OCI-LY3 (cell line): Measurements from ENCODE around the gene RPLP2.

Experiments used
- H2AFZ ChIP-seq: fragments of 200-600, 300-600 bp; shearing (Covaris generic); 2 replicates; pipeline ENCODE4 v1.6.0; 2014; ENCODE audit warnings: antibody characterized with exemption, low read depth, low read length
- H3K27ac ChIP-seq: fragments of 200-600, 300-600 bp; sonication (generic); 2 replicates; pipeline ENCODE4 v1.5.1; 2014; ENCODE audit warnings: mild to moderate bottlenecking, low read length, moderate library complexity, mixed read lengths
- H3K27me3 ChIP-seq: fragments of 200-600, 300-600 bp; sonication (generic); 2 replicates; pipeline ENCODE4 v1.6.1; 2014; ENCODE audit warnings: low read depth, low read length, mixed read lengths
- H3K36me3 ChIP-seq: fragments of 200-600, 300-600 bp; sonication (generic); replicated peaks from 2 replicates; pipeline ENCODE3; 2014; ENCODE audit warnings: low read depth, low read length, mixed read lengths
- H3K4me1 ChIP-seq: fragments of 300-600, 200-600 bp; sonication (generic); 2 replicates; pipeline ENCODE4 v1.6.1; 2014; ENCODE audit warnings: low read length, mixed read lengths
- H3K4me2 ChIP-seq: fragments of 200-600, 300-600 bp; sonication (generic); 2 replicates; pipeline ENCODE4 v1.6.1; 2014; ENCODE audit warnings: low read length, mixed read lengths
- H3K4me3 ChIP-seq: fragments of 300-600, 200-600 bp; sonication (generic); 2 replicates; pipeline ENCODE4 v1.5.1; 2014; ENCODE audit warnings: antibody characterized with exemption, mild to moderate bottlenecking, low read length, moderate library complexity
- H3K79me2 ChIP-seq: fragments of 300-600, 200-600 bp; shearing (Covaris generic); 2 replicates; pipeline ENCODE4 v1.6.1; 2014; ENCODE audit warnings: mild to moderate bottlenecking, low read length, mixed read lengths
- H3K9ac ChIP-seq: fragments of 300-600, 200-600 bp; shearing (Covaris generic); 2 replicates; pipeline ENCODE4 v1.6.0; 2014; ENCODE audit warnings: mild to moderate bottlenecking, low read length, moderate library complexity
- H3K9me3 ChIP-seq: fragments of 200-600, 300-600 bp; shearing (Covaris generic); 2 replicates; pipeline ENCODE4 v1.6.1; 2014; ENCODE audit warnings: low read length, mixed read lengths; ENCODE audit not compliant: insufficient read depth
- H4K20me1 ChIP-seq: fragments of 200-600, 300-600 bp; sonication (generic); 2 replicates; pipeline ENCODE4 v1.6.1; 2016; ENCODE audit warnings: low read length, mixed read lengths; ENCODE audit not compliant: insufficient read depth
- EZH2phosphoT487 ChIP-seq: fragments of 200-600 bp; shearing (Covaris generic); IDR thresholded peaks from 2 replicates; pipeline ENCODE4 v1.6.1; 2018; ENCODE audit warnings: antibody characterized with exemption, mixed run types, low read depth
- TF ChIP-seq, protein P1 (sequence below): fragments of 200-600, 300-600 bp; sonication (generic); IDR thresholded peaks from 2 replicates; pipeline ENCODE4 v1.5.1; 2014; ENCODE audit warnings: antibody characterized with exemption, low read length, low read depth

RPLP2 gene

DNA sequence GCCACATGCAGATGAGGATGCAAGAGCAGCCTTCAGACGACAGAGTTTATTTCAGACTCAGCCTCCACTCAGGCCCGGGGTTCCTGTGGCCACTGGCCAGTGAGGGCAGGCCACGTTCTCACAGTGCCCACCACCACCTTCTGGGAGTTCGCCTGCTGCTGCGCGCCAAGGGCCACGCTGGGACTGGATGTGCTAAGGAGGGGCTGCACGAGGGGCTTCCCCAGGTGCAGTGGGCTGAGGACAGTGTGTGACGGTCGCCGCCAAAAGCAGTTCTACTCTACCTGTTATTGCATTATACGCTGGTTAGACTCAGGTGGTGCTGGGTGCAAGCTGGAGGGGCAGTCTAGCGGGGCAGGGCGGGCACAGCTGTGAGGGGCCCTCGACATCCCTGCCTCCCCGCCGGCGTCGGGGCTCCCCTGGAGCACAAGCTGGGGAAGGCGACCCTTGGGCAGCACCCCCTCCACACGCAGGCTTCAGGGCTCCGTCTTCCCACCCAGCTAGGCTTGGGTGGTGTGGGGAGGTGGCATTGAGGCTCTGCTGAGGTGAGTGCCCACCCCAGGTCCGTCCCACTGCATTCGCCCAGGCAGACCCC is 22.6 kb upstream of the RPLP2 start:
- Histone ChIP-seq H3K4me2 (no peak overlapping the region), H3K9me3 (no peaks in the 10 kb centered on the region), H3K27ac (no peak overlapping the region), H3K4me1 (peaks cover 4% of the 10 kb centered on the region; the same call in 1 of the 2 replicates), H2AFZ (no peak overlapping the region), H3K4me3 (no peak overlapping the region), H3K27me3 (no peaks in the 10 kb centered on the region), H3K36me3 (peaks cover 2% of the 10 kb centered on the region), H4K20me1 (peaks cover 7% of the 10 kb centered on the region; the same call in 1 of the 2 replicates), H3K9ac (no peak overlapping the region), H3K79me2 (no peaks in the 10 kb centered on the region)
- TF ChIP-seq EZH2phosphoT487, result no peak
- TF ChIP-seq, protein P1, sequence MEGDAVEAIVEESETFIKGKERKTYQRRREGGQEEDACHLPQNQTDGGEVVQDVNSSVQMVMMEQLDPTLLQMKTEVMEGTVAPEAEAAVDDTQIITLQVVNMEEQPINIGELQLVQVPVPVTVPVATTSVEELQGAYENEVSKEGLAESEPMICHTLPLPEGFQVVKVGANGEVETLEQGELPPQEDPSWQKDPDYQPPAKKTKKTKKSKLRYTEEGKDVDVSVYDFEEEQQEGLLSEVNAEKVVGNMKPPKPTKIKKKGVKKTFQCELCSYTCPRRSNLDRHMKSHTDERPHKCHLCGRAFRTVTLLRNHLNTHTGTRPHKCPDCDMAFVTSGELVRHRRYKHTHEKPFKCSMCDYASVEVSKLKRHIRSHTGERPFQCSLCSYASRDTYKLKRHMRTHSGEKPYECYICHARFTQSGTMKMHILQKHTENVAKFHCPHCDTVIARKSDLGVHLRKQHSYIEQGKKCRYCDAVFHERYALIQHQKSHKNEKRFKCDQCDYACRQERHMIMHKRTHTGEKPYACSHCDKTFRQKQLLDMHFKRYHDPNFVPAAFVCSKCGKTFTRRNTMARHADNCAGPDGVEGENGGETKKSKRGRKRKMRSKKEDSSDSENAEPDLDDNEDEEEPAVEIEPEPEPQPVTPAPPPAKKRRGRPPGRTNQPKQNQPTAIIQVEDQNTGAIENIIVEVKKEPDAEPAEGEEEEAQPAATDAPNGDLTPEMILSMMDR, result no peak

DNA sequence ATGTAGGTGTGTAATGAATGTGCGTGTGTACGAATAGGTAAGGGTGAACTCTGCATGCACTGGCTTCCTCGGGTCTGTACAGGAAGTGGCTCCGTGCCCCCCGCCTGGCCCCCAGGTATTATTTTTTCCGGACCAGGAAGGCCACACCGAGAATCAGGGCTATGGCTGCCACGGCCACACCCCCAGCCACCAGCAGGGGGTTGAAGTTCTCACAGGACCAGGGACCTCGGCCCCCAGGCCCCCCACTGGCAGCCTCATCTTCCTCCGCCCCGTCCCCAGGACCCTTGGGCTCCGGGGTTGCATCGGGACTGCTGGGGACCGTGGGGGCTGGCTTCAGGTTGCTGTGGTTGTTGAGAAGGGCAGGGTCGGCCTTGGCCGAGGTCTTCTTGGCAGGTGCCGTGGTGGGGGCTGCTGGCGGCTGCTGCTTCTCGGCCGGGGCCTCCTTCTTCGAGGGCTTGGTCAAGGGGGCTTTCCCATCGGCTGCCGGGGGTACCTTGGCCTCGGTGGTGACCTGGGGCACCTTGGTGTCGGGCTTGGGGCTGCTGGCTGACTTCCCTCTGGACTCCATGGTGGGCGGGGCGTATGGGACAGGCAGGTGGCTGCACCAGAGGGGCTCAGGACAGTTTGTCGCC is 21.6 kb upstream of the RPLP2 start:
- Histone ChIP-seq H4K20me1 (peaks cover 7% of the 10 kb centered on the region; the same call in 1 of the 2 replicates), H3K79me2 (no peaks in the 10 kb centered on the region), H3K9me3 (no peaks in the 10 kb centered on the region), H3K4me1 (peaks cover 4% of the 10 kb centered on the region; the same call in 1 of the 2 replicates), H3K4me2 (no peak overlapping the region), H3K27ac (no peak overlapping the region), H2AFZ (no peak overlapping the region), H3K9ac (no peak overlapping the region), H3K4me3 (no peak overlapping the region), H3K27me3 (no peaks in the 10 kb centered on the region), H3K36me3 (peaks cover 3% of the 10 kb centered on the region)
- no peak for TF ChIP-seq EZH2phosphoT487
- TF ChIP-seq, protein P1, result no peak

DNA sequence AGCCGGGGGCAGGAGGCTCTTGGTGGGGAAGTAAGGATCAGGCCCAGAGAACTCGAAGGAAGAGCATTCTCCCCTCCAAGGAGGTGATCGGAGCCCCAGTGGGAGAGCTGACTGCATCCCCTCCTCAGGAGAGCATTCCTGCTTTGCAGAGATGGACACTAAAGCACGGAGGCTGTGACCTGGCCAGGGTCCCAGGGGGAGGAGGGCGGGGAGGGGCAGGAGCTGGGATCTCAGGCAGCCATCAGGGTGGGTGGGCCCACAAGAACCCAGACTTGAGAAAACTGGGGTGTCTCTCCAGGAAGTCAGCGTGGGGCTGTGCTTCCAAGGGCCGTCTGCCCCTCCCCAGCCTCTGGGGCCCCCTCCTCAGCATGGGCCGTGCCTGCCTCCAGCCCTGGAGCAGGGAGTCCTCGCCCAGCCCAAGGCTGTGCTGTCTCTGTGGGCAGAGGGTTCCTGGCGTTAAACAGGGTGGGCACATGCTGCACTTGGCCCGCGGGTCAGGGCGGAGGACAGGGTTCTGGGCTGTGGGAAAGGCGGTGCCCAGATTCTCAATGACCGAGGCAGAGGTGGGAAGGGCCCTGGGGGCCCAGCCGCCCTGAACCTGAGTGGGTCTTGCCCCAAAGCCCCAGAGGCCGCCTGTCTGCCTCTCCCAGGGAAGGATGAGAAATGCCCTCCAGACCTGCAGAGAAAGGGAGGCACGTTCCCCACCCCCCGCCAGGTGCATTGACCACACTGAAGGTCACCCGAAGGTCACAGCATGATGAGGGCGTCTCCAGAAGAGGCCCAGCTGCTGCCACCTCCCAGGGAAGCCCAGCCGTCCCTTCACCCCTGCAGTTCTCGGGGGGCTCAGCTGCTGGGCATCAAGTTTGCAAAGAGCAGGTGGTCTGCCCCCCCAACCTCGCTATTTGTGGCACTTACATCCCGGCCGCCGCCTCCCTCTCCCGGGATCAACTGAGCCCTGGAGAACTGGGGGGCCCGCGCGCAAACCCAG is 20.5 kb upstream of the RPLP2 start:
- peaks cover 3% of the 10 kb centered on the region for H3K36me3 ChIP-seq
- 0 out of 2 replicates have a peak, but pooled peaks cover under 1% of the 10 kb centered on the region for H3K79me2 ChIP-seq
- peak overlapping the region; percentile 23; the same call in 1 of the 2 replicates for H3K4me2 ChIP-seq
- no peaks in the 10 kb centered on the region for H3K9me3 ChIP-seq
- H3K27me3 ChIP-seq, result no peaks in the 10 kb centered on the region
- H3K4me3 ChIP-seq, result no peak overlapping the region
- H3K4me1 ChIP-seq, result peaks cover 4% of the 10 kb centered on the region; the same call in 1 of the 2 replicates
- no peak overlapping the region for H2AFZ ChIP-seq
- TF ChIP-seq EZH2phosphoT487, result no peak
- TF ChIP-seq, protein P1, result no peak
- no peak overlapping the region for H3K9ac ChIP-seq
- no peak overlapping the region for H3K27ac ChIP-seq
- H4K20me1 ChIP-seq, result peaks cover 7% of the 10 kb centered on the region; the same call in 1 of the 2 replicates
